Muscle of arm (tissue), 12 donors: ENCODE data around the gene DPH1. TPM values are rescaled to one million over a fixed set of nuclear protein-coding genes. Genes with fewer than 3 reads are reported as not detected.

Source experiments
- DNase-seq: peaks from one replicate; pipeline ENCODE4 v3.0.0-alpha.2; 2013
- polyA plus RNA-seq, 12 donors: library from polyadenylated mRNA; unstranded; fragments of 120-200 nt; gene quantifications; one replicate each; pipeline ENCODE4 v1.2.1, GENCODE V29; 2013; ENCODE audit not compliant: insufficient read length in 12 of 12

The DPH1 gene
- polyA plus RNA-seq, 12 donors = 21.5 to 69.4 (median 30.4) TPM; not detected in 1

- DNase-seq = peak; percentile 64
Measured at GRCh38 chr17:2076087-2076984, 46.4 kb downstream of the DPH1 start.

DNA sequence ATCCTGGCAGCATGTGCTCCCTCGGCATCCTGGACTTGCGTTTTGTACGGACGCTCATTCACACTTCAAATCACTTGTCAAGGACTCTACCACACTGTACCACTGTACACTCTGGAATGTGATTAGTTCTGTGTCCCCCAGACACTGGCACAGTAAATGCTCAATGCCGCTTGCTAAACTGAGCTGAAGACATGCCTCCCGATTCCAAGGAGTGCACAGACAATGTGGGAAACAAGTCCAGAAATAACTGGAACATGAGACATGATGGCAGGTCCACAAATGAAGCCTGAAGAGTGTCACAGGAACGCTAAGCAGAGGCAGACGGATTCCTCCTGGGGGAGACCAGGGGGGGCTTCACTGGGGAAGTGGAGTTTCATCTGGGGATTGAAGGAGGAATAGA lies 47.1 kb downstream of the DPH1 start:
- no peak for DNase-seq

- DNase-seq = no peak
Measured at GRCh38 chr17:2081564-2081963, 51.6 kb downstream of the DPH1 start.

DNA sequence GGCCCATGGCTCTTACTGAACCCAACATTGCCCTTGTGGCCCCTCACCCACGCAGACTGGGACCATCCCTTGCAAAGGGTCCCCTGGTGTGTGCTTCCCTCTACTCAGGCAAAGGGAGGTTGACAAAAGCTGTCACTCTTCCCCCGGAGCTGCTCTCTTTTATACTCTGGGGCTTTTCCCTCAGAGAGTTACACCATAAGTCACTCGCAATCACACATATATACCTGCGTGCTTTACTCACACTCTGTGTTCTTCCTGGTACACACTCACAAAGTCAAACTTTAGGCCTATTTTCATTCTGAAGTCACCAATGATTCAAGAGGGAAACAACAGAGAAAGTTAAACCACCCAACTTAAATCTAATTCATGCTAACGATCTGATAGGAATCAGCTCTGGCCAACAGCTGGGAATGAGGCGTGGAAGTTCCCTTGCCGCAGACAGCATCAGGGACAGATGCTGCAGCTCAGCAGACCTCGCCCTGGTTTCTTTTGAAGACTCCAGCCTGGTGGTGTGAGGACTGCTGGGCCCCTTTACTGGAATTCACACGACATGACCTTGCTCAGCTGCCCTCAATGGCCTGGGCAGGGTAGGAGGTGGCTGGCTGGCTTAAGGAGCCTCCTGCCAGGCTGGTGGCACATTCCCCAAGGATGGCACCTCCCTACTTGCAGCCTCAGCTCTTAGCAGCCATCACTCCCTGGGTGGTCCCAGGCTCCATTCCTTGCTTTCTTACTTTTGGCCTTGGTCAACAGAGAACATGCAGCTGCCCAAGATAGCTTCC lies 52.2 kb downstream of the DPH1 start:
- no peak for DNase-seq

DNA sequence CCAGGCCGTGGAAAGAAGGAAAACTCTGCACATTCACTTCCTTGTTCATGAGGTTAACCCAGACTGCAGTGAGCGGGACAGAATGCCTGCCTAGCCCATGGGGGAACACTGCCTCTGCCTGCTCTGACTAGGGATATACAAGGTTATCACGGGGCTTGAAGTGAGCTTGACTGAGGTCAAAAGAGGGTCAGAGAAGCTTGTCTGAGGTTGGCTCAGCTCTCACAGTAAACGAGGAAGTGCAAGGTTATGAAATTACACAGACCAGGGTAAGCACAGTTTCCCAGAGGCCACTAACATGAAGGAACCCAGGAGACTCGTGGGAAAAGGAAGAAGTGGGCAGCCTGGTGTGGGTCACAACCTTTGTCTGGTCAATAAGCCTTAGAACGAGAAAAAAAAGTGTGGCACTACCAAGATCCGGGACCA lies 53.7 kb downstream of the DPH1 start:
- DNase-seq = no peak

GRCh38 chr17:2084036-2084765 lies 54.2 kb downstream of the DPH1 start:
- DNase-seq = peak; percentile 83

GRCh38 chr17:2084766-2085647 lies 55.1 kb downstream of the DPH1 start:
- DNase-seq = peak; percentile 88

DNA sequence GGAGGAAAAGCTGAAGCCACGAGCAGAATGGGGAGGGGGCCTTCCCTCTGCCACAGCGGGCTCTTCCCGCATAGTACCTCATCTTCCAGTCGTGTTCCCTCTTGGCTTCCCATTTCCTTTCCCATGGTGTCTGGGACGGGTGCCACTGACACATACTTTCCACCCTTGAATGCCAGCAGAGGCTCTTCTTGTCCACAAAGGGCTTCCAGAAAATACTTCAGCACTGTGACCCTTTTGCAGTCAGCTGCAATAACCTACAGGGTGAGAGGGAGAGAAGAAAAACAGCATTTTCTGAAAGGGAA lies 55.6 kb downstream of the DPH1 start:
- DNase-seq = peak; percentile 86

DNA sequence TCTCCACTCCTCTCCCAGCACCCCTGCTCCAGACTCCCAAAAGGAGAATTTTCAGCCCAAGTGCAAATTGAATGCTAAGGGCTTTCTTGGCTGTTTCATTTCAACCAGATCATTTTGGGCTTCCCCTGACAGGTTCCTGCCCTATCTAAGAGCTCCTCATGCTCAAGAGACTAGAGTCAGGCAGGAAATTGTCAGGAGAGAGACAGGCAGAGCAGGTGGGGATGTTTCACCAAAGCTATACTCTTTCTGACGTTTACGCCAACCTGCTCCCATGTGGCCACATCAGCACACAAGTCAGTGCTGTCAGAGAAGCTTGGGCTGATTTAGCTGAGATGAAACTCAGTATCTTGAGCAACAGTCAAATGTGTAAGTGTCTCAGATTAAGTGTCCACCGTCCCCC lies 56.4 kb downstream of the DPH1 start:
- DNase-seq = no peak

- DNase-seq = peak; percentile 72
Measured at GRCh38 chr17:2087597-2088211, 57.8 kb downstream of the DPH1 start.

DNA sequence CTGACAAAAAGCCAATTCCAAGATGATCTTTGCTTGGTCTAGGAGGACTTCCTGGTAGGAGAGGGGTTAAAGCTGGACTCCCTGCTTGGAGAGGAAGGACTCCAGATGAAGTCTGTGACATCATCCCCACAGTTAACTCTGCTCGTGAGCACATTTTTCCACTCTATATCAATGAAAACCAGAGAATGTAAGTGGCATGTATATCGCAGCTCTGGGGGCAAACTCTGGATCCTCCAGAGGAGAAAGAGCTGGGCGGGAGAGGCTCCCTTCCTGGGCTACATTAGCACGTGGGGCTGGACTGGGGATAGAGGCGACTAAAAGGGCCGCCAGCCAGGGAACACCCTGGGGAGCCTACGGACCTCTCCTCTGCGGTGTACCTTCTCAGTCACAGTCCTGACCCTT lies 59.1 kb downstream of the DPH1 start:
- peak; percentile 79 for DNase-seq

DNA sequence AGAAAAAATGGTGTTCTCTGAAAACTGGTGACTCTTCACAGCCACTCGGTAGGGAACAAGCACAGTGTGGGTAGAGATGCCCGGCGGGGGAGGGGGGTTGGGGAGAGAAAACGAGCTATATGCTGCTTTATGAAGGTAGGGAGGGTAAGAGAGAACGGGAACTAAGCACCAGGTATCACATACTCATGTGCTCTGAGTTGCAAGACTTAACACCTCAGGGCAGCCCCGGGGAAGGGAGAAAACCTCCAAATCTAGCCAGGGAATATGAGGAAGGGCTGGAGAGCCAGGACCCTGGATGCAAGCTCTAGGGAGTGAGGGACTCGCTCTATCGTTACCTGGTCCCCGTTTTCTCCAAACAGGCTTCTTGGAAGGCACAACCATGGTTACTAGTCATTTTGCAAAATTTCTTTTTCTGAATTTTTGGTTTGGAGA lies 60.3 kb downstream of the DPH1 start:
- DNase-seq = no peak

DNA sequence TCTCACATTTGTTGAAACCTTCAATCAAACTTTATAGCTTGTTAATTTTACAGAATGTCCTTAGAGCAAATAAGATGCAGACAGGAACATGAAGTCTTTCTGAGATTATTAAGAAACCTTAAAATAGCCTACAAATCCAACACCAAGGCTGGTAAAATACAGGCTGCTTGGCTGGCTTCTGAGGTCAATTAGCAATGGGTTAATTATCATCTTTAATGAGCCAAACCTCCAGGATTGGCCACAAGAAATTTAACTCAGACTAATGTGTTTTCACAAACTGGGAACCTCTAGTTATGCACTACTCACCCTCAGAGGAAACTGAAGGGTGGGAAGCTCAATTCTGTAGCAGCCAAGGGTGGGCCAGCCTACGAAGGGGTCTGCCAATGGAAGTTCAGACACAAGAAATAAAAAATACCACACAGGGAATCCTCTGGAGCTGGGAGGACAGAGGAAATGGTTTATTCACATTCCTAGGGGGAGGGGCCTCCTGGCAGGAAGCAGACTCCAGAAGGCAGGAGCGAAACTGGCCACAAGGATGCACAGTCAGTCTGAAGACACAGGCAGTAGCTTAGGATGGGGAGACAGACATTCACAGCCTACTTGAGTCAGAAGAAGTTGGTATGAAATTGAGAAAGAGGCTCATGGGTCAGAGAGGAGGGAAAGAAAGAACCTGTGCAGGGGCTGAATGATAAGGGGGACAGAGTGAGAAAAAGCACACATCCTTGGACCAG lies 61.0 kb downstream of the DPH1 start:
- DNase-seq = peak; percentile 84

GRCh38 chr17:2092253-2092652 lies 62.3 kb downstream of the DPH1 start:
- DNase-seq = no peak

GRCh38 chr17:2093349-2093748 lies 63.4 kb downstream of the DPH1 start:
- no peak for DNase-seq

Other genes starting within 250 kb of the DPH1 start
- 10 to 100 TPM in 4 of 12 donors, 1 to 10 TPM in 7, not detected in 1; 6.3 to 17.1 (median 7.7) TPM for gene SMYD4, start 200.3 kb upstream of the DPH1 start, polyA plus RNA-seq
- 10 to 100 TPM in 11 of 12 donors, not detected in 1; 36.3 to 67.5 (median 55.6) TPM for gene RPA1, start 200.1 kb upstream of the DPH1 start, polyA plus RNA-seq
- 1 to 10 TPM in 9 of 12 donors, under 1 TPM in 1, not detected in 2; 0.62 to 2.2 (median 1.2) TPM for gene RTN4RL1, start 4.8 kb upstream of the DPH1 start, polyA plus RNA-seq
- 10 to 100 TPM in 5 of 12 donors, 1 to 10 TPM in 5, not detected in 2; 7.8 to 12.7 (median 10.2) TPM for gene OVCA2, start 11.9 kb downstream of the DPH1 start, polyA plus RNA-seq
- 10 to 100 TPM in 11 of 12 donors, not detected in 1; 16.3 to 77.6 (median 22.9) TPM for gene HIC1, start 24.9 kb downstream of the DPH1 start, polyA plus RNA-seq